Naive thymus-derived CD8-positive, alpha-beta T cell (primary cell): ENCODE data around the gene MACROD2. TPM values are rescaled to one million over a fixed set of nuclear protein-coding genes. Genes with fewer than 3 reads are reported as not detected.

ENCODE experiments used
- ATAC-seq, 2 donors: fragments of 150-1000 bp; cut with Tn5 transposase in 1 of 2; sonication (Bioruptor Pico), chemical (Tn5 transposase) in 1 of 2; 1 replicate in 1 of 2; 2 replicates in 1 of 2; pipeline ENCODE4 v1.10.0; 2021; ENCODE audit warnings: mild to moderate bottlenecking in 2 of 2, moderate library complexity in 2 of 2
- POLR2A ChIA-PET: fragments of 350-600 bp; sonication (Branson Sonifier 250); formaldehyde crosslinking; loops from one replicate; lab custom pipeline; 2021; ENCODE audit warnings: antibody characterized with exemption; lab: Charles Lee
- DNase-seq, 10 donors: peaks; one replicate each; pipeline versions ENCODE4 v3.0.0 to v3.0.0-alpha.2; 2020 to 2022
- H3K27ac Mint-ChIP-seq, 10 donors: one replicate each; pipeline ENCODE4 v1.8.0; 2020 to 2022; ENCODE audit warnings: mild to moderate bottlenecking in 10 of 10, mixed read lengths in 10 of 10, moderate library complexity in 4 of 10, inconsistent platforms in 1 of 10
- H3K27me3 Mint-ChIP-seq, 5 donors: one replicate each; pipeline ENCODE4 v1.8.0; 2021 to 2022; ENCODE audit warnings: mixed read lengths in 5 of 5
- H3K36me3 Mint-ChIP-seq, 3 donors: one replicate each; pipeline ENCODE4 v1.8.0; 2020 to 2022; ENCODE audit warnings: mixed read lengths in 3 of 3, mild to moderate bottlenecking in 2 of 3, inconsistent platforms in 1 of 3
- H3K4me1 Mint-ChIP-seq, 4 donors: one replicate each; pipeline ENCODE4 v1.8.0; 2021 to 2022; ENCODE audit warnings: mixed read lengths in 4 of 4
- H3K4me3 Mint-ChIP-seq, 10 donors: one replicate each; pipeline ENCODE4 v1.8.0; 2020 to 2022; ENCODE audit warnings: mild to moderate bottlenecking in 10 of 10, mixed read lengths in 10 of 10, moderate library complexity in 6 of 10, inconsistent platforms in 1 of 10
- H3K9me3 Mint-ChIP-seq, 9 donors: one replicate each; pipeline ENCODE4 v1.8.0; 2020 to 2022; ENCODE audit warnings: mixed read lengths in 9 of 9, mild to moderate bottlenecking in 3 of 9, inconsistent platforms in 1 of 9, moderate library complexity in 1 of 9
- polyA plus RNA-seq, 3 donors: library from polyadenylated mRNA; unstranded; fragments of 300-500 nt; fragmentation: Illumina TruSeq; gene quantifications; one replicate each; pipeline ENCODE4 v1.2.3, GENCODE V29; 2021
- total RNA-seq, 8 experiments: library from RNA in 2 of 8; stranded (reverse) in 2 of 8; gene quantifications; one replicate each; pipeline ENCODE4 v1.2.3 and lab custom pipeline; 2021 to 2026

The MACROD2 gene
- total and polyA plus RNA-seq, 5 experiments from 2014 or later = 0.18 to 1.1 (median 0.60) TPM; not detected in 2

DNA sequence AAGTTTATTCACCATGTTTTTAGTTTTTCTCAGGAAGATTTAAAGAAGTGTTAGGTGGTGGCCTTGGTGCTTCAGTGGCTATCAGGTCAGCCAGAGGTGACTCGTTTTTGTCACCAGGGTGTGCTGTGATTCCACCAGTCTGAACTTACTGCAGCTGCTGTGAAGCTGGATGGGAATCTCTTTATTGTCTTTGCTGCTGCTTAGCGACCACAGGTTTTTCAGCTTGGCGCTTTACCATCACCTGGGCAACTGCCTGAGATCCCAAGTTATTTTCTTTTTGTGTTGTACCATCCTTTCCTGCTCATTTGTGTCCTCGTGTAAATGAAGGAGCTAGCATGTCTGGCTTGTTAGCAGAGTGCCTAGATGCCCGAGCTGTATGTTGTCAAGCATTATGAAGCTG lies 146.9 kb downstream of the MACROD2 start:
- Mint-ChIP-seq H3K27me3 (no peaks in the 10 kb centered on the region), H3K4me1 (no peaks in the 10 kb centered on the region), H3K36me3 (no peaks in the 10 kb centered on the region), H3K9me3 (peaks cover 0 to 3% (median 0%) of the 10 kb centered on the region in 9 donors), H3K27ac (no peak overlapping the region), H3K4me3 (no peak overlapping the region)
- POLR2A ChIA-PET = no interaction called here
- ATAC-seq = no peak
- no peak for DNase-seq

DNA sequence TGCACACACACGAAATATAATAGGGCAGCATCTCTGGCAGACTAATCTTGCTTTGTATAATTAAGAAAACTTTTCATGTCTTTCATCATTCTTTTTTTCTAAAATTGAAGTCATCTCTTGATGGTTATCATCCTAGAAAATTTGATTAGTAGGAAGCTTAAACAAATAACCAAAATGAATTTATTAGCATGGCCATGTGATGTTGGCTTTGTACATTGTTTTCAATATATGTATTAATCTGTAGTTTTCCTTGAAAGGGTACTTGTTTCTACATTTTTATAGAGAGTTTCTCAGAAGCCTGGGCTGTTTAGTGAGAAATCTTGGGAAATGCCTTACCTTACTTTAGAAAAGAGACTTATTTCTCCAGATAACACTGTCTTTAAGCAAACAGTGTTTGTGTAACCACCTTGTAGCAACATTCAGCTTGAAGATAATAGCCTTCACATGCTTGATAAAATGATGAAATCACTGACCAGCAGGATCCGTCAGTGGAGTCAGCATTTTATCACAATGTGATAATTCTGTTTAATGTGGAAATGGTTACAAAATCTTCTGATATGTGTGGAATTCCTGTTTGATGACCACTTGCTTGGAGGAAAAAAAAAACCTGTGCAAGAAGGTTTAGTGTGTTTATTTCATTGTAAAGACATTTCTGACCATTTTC lies 147.8 kb downstream of the MACROD2 start:
- POLR2A ChIA-PET = no interaction called here
- Mint-ChIP-seq H3K27me3 (no peaks in the 10 kb centered on the region), H3K36me3 (no peaks in the 10 kb centered on the region)

DNA sequence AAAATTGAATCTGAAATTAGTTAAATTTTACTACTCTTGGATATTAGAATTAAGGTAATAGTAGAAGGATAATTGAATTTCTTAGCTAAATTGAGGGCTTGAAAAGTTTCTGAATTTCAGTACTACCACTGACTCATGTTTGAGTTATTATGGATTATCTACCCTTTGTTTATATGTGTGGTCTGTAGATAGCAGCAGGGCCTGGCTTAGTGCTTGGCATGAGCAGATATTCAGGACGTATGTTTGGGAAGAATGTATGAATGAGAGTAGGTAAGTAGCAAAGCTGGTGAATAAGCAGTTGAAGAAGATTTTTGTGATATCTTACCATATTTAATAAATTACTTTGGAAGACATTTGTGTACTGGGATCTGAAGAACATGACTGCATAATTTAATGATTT lies 152.7 kb downstream of the MACROD2 start:
- Mint-ChIP-seq H3K36me3 (no peaks in the 10 kb centered on the region), H3K4me1 (no peaks in the 10 kb centered on the region), H3K27ac (no peak overlapping the region), H3K27me3 (no peaks in the 10 kb centered on the region), H3K4me3 (no peak overlapping the region), H3K9me3 (peaks cover 0 to 11% (median 0%) of the 10 kb centered on the region in 9 donors)
- DNase-seq (no peak), ATAC-seq (no peak)
- POLR2A ChIA-PET = no interaction called here

More for the DNA sequence above, 147.8 kb downstream of the MACROD2 start:
- no peaks in the 10 kb centered on the region for H3K4me1 Mint-ChIP-seq
- no peak overlapping the region for H3K4me3 Mint-ChIP-seq
- ATAC-seq (no peak), DNase-seq (no peak)
- H3K27ac Mint-ChIP-seq = no peak overlapping the region
- peaks cover 0 to 3% (median 0%) of the 10 kb centered on the region in 9 donors for H3K9me3 Mint-ChIP-seq

DNA sequence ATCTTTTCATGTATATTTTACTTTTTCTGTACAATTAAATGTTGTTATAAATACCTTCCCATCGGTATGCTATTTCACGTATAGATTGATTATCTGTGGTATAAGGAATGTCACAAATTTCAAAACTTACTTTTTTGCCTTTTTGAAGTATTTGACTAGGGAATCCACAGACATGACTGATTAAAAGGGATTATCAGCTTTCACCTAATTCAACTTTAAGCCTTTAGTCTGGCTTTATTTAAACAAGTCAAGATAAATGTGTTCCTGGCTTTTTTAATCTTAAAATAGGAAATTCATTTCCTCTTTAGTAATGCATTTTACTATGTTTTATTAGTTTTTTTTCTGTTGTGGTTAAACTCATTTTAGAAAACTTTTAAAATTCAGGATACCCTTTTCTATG lies 160.0 kb downstream of the MACROD2 start:
- no peak overlapping the region for H3K27ac Mint-ChIP-seq
- no peaks in the 10 kb centered on the region for H3K4me1 Mint-ChIP-seq
- ATAC-seq (no peak), DNase-seq (no peak)
- H3K9me3 Mint-ChIP-seq = peaks cover 0 to 15% (median 0%) of the 10 kb centered on the region in 9 donors
- H3K36me3 Mint-ChIP-seq = no peaks in the 10 kb centered on the region
- no peak overlapping the region for H3K4me3 Mint-ChIP-seq
- no peaks in the 10 kb centered on the region for H3K27me3 Mint-ChIP-seq
- POLR2A ChIA-PET = no interaction called here

DNA sequence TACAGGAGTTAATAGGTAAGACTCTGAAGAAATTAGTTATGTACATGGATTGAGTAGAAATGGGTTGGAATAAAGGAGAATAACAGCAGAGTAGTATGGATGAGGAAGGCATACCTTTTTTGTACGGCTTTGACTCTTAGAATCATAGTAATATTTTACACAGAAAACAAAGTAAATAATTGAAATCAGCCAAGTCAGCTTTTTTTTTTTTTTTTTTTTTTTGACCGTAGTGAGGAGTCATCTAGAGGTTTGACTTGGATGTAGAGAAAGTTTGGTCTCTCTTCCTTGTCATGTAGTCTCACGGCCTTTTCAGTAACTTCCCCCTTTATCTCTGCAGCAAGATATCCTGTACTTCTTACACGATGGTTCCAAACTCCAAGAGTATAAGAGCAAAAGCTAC lies 183.2 kb downstream of the MACROD2 start:
- Mint-ChIP-seq H3K4me1 (no peaks in the 10 kb centered on the region), H3K27ac (no peak overlapping the region), H3K4me3 (no peak overlapping the region), H3K9me3 (peaks cover 0 to 25% (median 13%) of the 10 kb centered on the region in 9 donors), H3K27me3 (peaks cover 0 to 4% (median 0%) of the 10 kb centered on the region in 5 donors), H3K36me3 (peaks cover 0 to 9% (median 0%) of the 10 kb centered on the region in 3 donors)
- POLR2A ChIA-PET = no interaction called here
- DNase-seq = no peak
- ATAC-seq = no peak

DNA sequence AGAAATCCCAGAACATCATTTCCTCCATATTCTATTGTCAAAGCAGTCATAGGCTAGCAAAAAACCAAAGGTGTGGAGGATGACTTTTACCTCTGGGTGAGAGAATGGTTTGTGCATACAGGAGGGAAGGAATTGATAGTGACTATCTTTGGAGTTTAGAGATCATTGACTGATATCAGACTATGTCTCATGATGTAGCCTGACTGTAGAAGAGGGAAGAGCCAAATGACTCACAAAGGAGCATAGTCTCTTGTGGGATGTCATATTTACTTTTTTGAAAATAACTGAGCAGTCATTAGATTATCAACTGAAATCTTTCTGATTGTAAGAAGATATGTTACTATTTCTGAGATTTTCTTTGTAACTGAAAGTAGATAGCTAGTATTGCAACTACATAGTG lies 183.6 kb downstream of the MACROD2 start:
- Mint-ChIP-seq H3K36me3 (peaks cover 0 to 9% (median 0%) of the 10 kb centered on the region in 3 donors), H3K4me3 (no peak overlapping the region), H3K4me1 (no peaks in the 10 kb centered on the region), H3K27ac (no peak overlapping the region), H3K27me3 (peaks cover 0 to 4% (median 0%) of the 10 kb centered on the region in 5 donors), H3K9me3 (peaks cover 0 to 21% (median 10%) of the 10 kb centered on the region in 9 donors)
- ATAC-seq = no peak
- DNase-seq = no peak
- POLR2A ChIA-PET = no interaction called here

DNA sequence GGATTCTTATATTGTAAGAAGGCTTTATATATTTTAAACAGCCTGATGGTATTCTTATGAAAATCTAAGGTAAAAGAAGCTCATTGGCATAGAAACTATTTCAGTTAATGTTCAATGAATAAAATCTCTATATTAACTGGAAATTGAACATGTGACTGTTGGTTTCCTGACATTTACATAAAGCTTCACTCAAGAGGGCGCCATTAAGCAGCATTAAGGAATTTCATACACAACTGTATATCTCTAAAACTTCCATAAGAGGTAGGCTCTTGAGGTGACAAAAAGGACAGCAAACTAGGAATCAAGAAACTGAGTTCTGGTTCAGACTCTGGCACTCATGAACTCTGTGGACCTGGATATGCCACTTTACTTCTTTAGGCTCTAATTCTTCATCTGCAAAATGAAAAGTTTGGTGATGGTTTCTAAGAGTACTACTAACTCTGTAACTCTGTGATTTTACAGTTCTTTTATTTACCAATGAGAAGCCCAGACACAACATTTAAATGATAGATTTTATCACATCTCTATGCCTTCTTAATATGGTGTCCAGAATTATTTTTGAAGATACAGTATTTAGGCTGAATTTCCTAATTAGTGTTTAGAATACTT lies 194.6 kb downstream of the MACROD2 start:
- no peaks in the 10 kb centered on the region for H3K36me3 Mint-ChIP-seq
- H3K27ac Mint-ChIP-seq = no peak overlapping the region
- no peak for ATAC-seq
- peaks cover under 1 to 21% (median 4%) of the 10 kb centered on the region in 9 donors for H3K9me3 Mint-ChIP-seq
- DNase-seq = no peak
- H3K27me3 Mint-ChIP-seq = peaks cover 0 to 5% (median 3%) of the 10 kb centered on the region in 5 donors
- H3K4me1 Mint-ChIP-seq = no peaks in the 10 kb centered on the region
- no peak overlapping the region for H3K4me3 Mint-ChIP-seq
- POLR2A ChIA-PET = no interaction called here

DNA sequence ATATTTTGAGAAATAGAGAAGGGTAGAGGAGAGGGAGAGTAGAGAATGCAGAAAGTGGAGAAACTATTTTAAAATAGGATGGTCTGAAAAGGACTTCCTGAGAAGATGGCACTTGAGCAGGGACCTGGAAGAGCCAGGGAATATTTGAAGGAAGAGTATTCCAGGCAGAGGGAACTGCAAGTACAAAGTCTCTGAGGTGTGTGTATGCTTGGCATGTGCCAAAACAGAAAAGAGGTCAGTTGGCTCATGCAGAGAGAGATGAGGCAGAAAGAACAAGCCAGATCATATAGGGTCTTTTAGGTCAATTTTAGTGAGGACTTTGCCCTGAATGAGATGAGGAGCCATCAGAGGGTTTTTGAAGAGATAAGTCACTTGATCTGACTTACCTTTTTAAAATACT lies 196.2 kb downstream of the MACROD2 start:
- Mint-ChIP-seq H3K9me3 (peaks cover 0 to 13% (median 4%) of the 10 kb centered on the region in 9 donors), H3K4me3 (no peak overlapping the region), H3K4me1 (no peaks in the 10 kb centered on the region), H3K27me3 (peaks cover 0 to 5% (median 3%) of the 10 kb centered on the region in 5 donors), H3K27ac (no peak overlapping the region), H3K36me3 (no peaks in the 10 kb centered on the region)
- POLR2A ChIA-PET = no interaction called here
- DNase-seq (no peak), ATAC-seq (no peak)

DNA sequence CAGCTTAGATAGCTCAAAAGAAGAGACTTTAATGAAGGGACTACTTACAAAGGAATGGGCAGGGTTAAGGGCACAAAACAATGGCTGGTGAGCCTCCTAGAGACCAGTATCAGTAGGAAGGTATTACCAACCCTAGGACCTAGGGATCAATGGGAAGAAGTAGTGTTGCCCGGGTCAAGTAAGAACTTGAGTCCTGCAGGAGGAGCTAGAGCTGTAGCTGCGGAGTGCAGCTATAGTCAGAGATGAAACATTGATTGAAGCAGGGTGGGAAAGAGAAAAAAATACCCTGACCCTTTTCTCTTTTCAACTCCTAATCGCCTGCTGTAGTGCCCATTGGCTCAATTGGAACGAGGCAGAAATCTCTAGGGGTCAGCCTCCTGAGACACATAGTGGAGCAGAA lies 198.1 kb downstream of the MACROD2 start:
- DNase-seq (no peak), ATAC-seq (no peak)
- Mint-ChIP-seq H3K36me3 (no peaks in the 10 kb centered on the region), H3K27me3 (peaks cover 0 to 5% (median 3%) of the 10 kb centered on the region in 5 donors), H3K4me1 (no peaks in the 10 kb centered on the region), H3K4me3 (no peak overlapping the region), H3K27ac (no peak overlapping the region), H3K9me3 (peaks cover 2 to 13% (median 5%) of the 10 kb centered on the region in 9 donors)
- POLR2A ChIA-PET = no interaction called here

DNA sequence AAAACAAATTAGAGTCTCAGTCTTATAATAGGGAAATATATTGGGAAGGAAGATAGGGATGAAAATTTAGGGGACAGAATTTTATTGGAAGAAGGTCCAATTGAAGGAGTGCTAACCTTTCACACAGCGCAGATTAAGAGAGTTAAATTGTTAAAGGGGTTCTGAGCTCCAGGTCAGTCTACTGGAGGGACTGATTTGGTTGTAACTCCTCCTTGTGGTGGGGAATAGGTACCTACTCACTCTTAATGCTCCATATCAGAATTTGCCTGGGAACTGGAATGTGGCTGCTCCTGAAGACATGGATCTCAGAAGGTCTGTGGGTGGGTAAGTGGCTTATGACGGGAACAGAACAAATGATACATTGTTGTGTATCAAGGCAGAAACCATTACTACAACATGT lies 198.6 kb downstream of the MACROD2 start:
- ATAC-seq (no peak), DNase-seq (no peak)
- H3K4me1 Mint-ChIP-seq = no peaks in the 10 kb centered on the region
- H3K27ac Mint-ChIP-seq = no peak overlapping the region
- POLR2A ChIA-PET = no interaction called here
- H3K27me3 Mint-ChIP-seq = peaks cover 0 to 5% (median 3%) of the 10 kb centered on the region in 5 donors
- peaks cover 2 to 18% (median 6%) of the 10 kb centered on the region in 9 donors for H3K9me3 Mint-ChIP-seq
- H3K4me3 Mint-ChIP-seq = no peak overlapping the region
- no peaks in the 10 kb centered on the region for H3K36me3 Mint-ChIP-seq

DNA sequence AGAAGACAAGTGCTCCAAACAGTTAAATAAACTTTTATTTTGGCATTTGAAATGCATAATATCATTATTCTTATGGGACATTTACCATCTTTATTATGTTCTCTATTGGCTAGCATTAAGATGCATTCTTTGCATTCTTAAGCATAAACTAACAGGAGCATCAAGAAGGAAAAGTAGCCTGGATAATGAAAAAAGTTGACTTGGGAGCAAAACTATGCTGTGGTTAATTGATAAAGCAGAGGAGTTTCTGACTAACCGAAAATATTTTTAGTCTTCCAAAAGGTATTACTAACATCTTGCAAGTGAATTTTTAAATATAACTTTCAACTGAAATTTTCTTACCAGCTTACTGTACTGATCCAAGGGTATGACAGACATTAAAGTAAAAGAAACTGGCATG lies 201.8 kb downstream of the MACROD2 start:
- H3K27me3 Mint-ChIP-seq = peaks cover 0 to 3% (median 0%) of the 10 kb centered on the region in 5 donors
- ATAC-seq = no peak
- H3K4me1 Mint-ChIP-seq = no peaks in the 10 kb centered on the region

DNA sequence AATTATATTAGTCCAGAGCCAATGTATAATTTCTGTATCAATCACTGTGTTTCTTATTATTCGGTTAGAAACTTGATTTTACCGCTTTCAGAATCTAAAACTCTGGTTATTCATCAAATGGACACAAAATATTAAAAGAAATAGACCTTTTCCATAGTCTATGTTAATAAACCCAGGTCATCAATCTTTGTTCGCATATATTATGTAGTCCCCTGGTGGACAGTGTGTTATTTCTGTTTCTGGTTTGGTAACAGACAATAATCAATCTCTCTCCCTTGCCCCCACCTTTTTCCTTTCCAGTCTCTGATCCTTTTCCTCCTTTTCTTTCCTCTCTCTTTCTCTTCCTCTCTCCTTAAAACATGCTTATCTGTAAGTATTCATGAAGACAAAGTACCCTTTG lies 203.1 kb downstream of the MACROD2 start:
- ATAC-seq = no peak
- no peaks in the 10 kb centered on the region for H3K4me1 Mint-ChIP-seq
- DNase-seq = no peak
- H3K27me3 Mint-ChIP-seq = no peaks in the 10 kb centered on the region
- H3K4me3 Mint-ChIP-seq = no peak overlapping the region
- POLR2A ChIA-PET = no interaction called here
- H3K27ac Mint-ChIP-seq = no peak overlapping the region
- H3K9me3 Mint-ChIP-seq = peaks cover 3 to 16% (median 10%) of the 10 kb centered on the region in 9 donors
- H3K36me3 Mint-ChIP-seq = no peaks in the 10 kb centered on the region

More for the DNA sequence above, 201.8 kb downstream of the MACROD2 start:
- DNase-seq = no peak
- POLR2A ChIA-PET = no interaction called here
- H3K36me3 Mint-ChIP-seq = no peaks in the 10 kb centered on the region
- H3K9me3 Mint-ChIP-seq = peaks cover 3 to 22% (median 5%) of the 10 kb centered on the region in 9 donors
- H3K4me3 Mint-ChIP-seq = no peak overlapping the region
- H3K27ac Mint-ChIP-seq = no peak overlapping the region

DNA sequence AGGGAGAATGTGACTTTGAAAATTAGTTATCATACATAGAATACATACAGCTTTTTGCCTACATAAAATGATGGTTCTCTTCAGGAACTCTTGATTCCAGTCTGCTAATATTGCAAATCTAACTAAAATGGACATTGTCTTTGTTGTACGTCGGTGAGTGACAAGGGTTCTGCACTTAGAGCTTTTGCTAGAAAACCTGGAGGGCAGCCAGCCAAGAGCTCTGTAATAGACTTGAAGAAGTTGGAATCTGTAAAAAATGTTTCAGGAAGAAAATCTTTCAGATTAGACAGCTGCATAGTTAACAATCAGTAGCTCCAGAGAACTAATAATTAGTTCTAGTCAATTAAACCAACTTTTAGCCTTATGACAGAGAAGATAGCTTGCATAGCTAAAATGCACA lies 203.8 kb downstream of the MACROD2 start:
- peaks cover 3 to 16% (median 9%) of the 10 kb centered on the region in 9 donors for H3K9me3 Mint-ChIP-seq
- DNase-seq = no peak
- H3K36me3 Mint-ChIP-seq = no peaks in the 10 kb centered on the region
- no peak overlapping the region for H3K27ac Mint-ChIP-seq
- ATAC-seq = no peak
- no peaks in the 10 kb centered on the region for H3K4me1 Mint-ChIP-seq
- H3K27me3 Mint-ChIP-seq = no peaks in the 10 kb centered on the region
- no peak overlapping the region for H3K4me3 Mint-ChIP-seq
- POLR2A ChIA-PET = no interaction called here
